WERI-Rb-1 (cell line): ENCODE results near the gene VPS54.
A peak's percentile ranks its signal among the peaks of the same experiment; 100 is the strongest.

Source experiments
- DNase-seq: peaks from one replicate; pipeline ENCODE4 v3.0.0-alpha.2; 2020
- H3K27ac ChIP-seq: fragments of 250-450 bp; sonication (Bioruptor Pico); 2 replicates; pipeline ENCODE4 v1.5.1; 2020; ENCODE audit warnings: mild to moderate bottlenecking, moderate library complexity
- H3K27me3 ChIP-seq: fragments of 250-450 bp; sonication (Bioruptor Pico); 2 replicates; pipeline ENCODE4 v1.5.1; 2021; ENCODE audit warnings: mild to moderate bottlenecking, low read depth, moderate library complexity; ENCODE audit not compliant: insufficient read depth, severe bottlenecking
- H3K36me3 ChIP-seq: fragments of 250-450 bp; sonication (Bioruptor Pico); 2 replicates; pipeline ENCODE4 v1.5.1; 2020; ENCODE audit warnings: mild to moderate bottlenecking, moderate library complexity
- H3K4me3 ChIP-seq: 2 replicates; pipeline ENCODE4 v1.5.1; 2011; ENCODE audit warnings: low read depth, mild to moderate bottlenecking, control low read depth, low read length
- H3K9me3 ChIP-seq: fragments of 250-450 bp; sonication (Bioruptor Pico); 2 replicates; pipeline ENCODE4 v1.5.1; 2021; ENCODE audit warnings: mild to moderate bottlenecking, moderate library complexity; ENCODE audit not compliant: severe bottlenecking
- CTCF ChIP-seq: IDR thresholded peaks from 2 replicates; pipeline ENCODE4 v1.5.1; 2011; ENCODE audit warnings: low read depth, mild to moderate bottlenecking, control low read depth, inconsistent platforms, low read length

The VPS54 gene

GRCh38 chr2:64059270-64059669, 40.0 kb upstream of the VPS54 start:
- Histone ChIP-seq H3K36me3 (no peaks in the 10 kb centered on the region), H3K27ac (no peak overlapping the region), H3K4me3 (no peak overlapping the region), H3K9me3 (no peaks in the 10 kb centered on the region), H3K27me3 (no peaks in the 10 kb centered on the region)
- TF ChIP-seq CTCF: no peak
- DNase-seq: no peak

GRCh38 chr2:64056021-64056420, 36.8 kb upstream of the VPS54 start:
- Histone ChIP-seq H3K36me3 (no peaks in the 10 kb centered on the region), H3K4me3 (no peak overlapping the region), H3K9me3 (no peaks in the 10 kb centered on the region), H3K27ac (no peak overlapping the region), H3K27me3 (no peaks in the 10 kb centered on the region)
- no peak for DNase-seq
- no peak for TF ChIP-seq CTCF

- Histone ChIP-seq H3K27ac (no peak overlapping the region), H3K9me3 (no peaks in the 10 kb centered on the region), H3K27me3 (no peaks in the 10 kb centered on the region), H3K4me3 (no peak overlapping the region), H3K36me3 (no peaks in the 10 kb centered on the region)
- TF ChIP-seq CTCF: no peak
- DNase-seq: no peak
Measured at GRCh38 chr2:64054161-64054915, 35.1 kb upstream of the VPS54 start.

GRCh38 chr2:64052463-64053241, 33.4 kb upstream of the VPS54 start:
- TF ChIP-seq CTCF: no peak
- H3K36me3 ChIP-seq: no peaks in the 10 kb centered on the region
- no peak overlapping the region for H3K4me3 ChIP-seq
- H3K27ac ChIP-seq: no peak overlapping the region
- H3K27me3 ChIP-seq: no peaks in the 10 kb centered on the region
- DNase-seq: no peak
- no peaks in the 10 kb centered on the region for H3K9me3 ChIP-seq

- peak; percentile 75 for DNase-seq
- Histone ChIP-seq H3K27ac (no peak overlapping the region), H3K36me3 (no peaks in the 10 kb centered on the region), H3K27me3 (no peaks in the 10 kb centered on the region), H3K9me3 (no peaks in the 10 kb centered on the region), H3K4me3 (no peak overlapping the region)
- TF ChIP-seq CTCF: peak; percentile 90
Measured at GRCh38 chr2:64049633-64050220, 30.5 kb upstream of the VPS54 start.
